Esophagus (tissue), 2 donors: ENCODE data around the gene ATP5F1D. TPM values are rescaled to one million over a fixed set of nuclear protein-coding genes. Genes with fewer than 3 reads are reported as not detected.

Experiments used
- H3K27ac ChIP-seq, 2 donors: one replicate each; pipeline ENCODE4 v1.5.1; 2013; ENCODE audit warnings: low read depth in 2 of 2, mild to moderate bottlenecking in 2 of 2, inconsistent platforms in 1 of 2, low read length in 1 of 2, moderate library complexity in 1 of 2
- H3K27me3 ChIP-seq, 2 donors: one replicate each; pipeline ENCODE4 v1.6.1; 2013; ENCODE audit warnings: low read length in 2 of 2, control low read depth in 1 of 2, mild to moderate bottlenecking in 1 of 2; ENCODE audit not compliant: insufficient read depth in 2 of 2, control insufficient read depth in 1 of 2
- H3K36me3 ChIP-seq, 2 donors: one replicate each; pipeline ENCODE4 v1.6.1; 2013; ENCODE audit warnings: low read length in 1 of 2; ENCODE audit not compliant: control insufficient read depth in 2 of 2, insufficient read depth in 2 of 2
- H3K4me1 ChIP-seq, 2 donors: one replicate each; pipeline ENCODE4 v1.6.1; 2013; ENCODE audit warnings: low read length in 1 of 2; ENCODE audit not compliant: control insufficient read depth in 2 of 2, insufficient read depth in 2 of 2
- H3K4me3 ChIP-seq, 2 donors: one replicate each; pipeline ENCODE4 v1.5.1; 2013; ENCODE audit warnings: low read length in 2 of 2, mild to moderate bottlenecking in 2 of 2, low read depth in 1 of 2, moderate library complexity in 1 of 2
- H3K9me3 ChIP-seq, 2 donors: one replicate each; pipeline ENCODE4 v1.6.1; 2013; ENCODE audit warnings: mild to moderate bottlenecking in 2 of 2, low read depth in 1 of 2, low read length in 1 of 2, moderate library complexity in 1 of 2; ENCODE audit not compliant: control insufficient read depth in 2 of 2, insufficient read depth in 1 of 2
- WGBS, 2 donors: extraction: QIAGEN DNeasy Blood & Tissue Kit; methylation state at CpG; one replicate each; pipeline ENCODE4 v1.1.7; 2013; 5-methylcytosine and 5-hydroxymethylcytosine counted together
- polyA plus RNA-seq, 2 donors: library from polyadenylated mRNA; stranded (reverse); fragments of 200-250 nt; gene quantifications; one replicate each; pipeline ENCODE4 v1.2.3, GENCODE V29; 2013
- donor health status: healthy with polysubstance abuse.
- donor health status: Bipolar disorder and iron deficiency.

ATP5F1D gene
- polyA plus RNA-seq, 2 donors: 234 to 289 TPM

GRCh38 chr19:1220477-1220930 lies 21.0 kb upstream of the ATP5F1D start:
- Histone ChIP-seq H3K9me3 (no peaks in the 10 kb centered on the region), H3K27ac (no peak overlapping the region), H3K4me3 (no peak overlapping the region), H3K4me1 (peaks cover 0 to 8% of the 10 kb centered on the region in 2 donors), H3K27me3 (no peaks in the 10 kb centered on the region), H3K36me3 (peaks cover 8 to 50% of the 10 kb centered on the region in 2 donors)
- WGBS, 2 donors: 83 to 86% methylated on average over 27 to 33 of the region's 33 CpGs

- WGBS, 2 donors: 69 to 79% methylated on average over 38 of the region's 38 CpGs
- Histone ChIP-seq H3K4me3 (no peak overlapping the region), H3K36me3 (peaks cover 8 to 58% of the 10 kb centered on the region in 2 donors), H3K27ac (no peak overlapping the region), H3K4me1 (peaks cover 0 to 5% of the 10 kb centered on the region in 2 donors), H3K9me3 (no peaks in the 10 kb centered on the region), H3K27me3 (no peaks in the 10 kb centered on the region)
Observed at GRCh38 chr19:1220976-1221903, 20.3 kb upstream of the ATP5F1D start.

- H3K27me3 ChIP-seq: no peaks in the 10 kb centered on the region
- peaks cover 0 to 1% of the 10 kb centered on the region in 2 donors for H3K4me1 ChIP-seq
- peaks cover 12 to 61% of the 10 kb centered on the region in 2 donors for H3K36me3 ChIP-seq
- H3K27ac ChIP-seq: no peak overlapping the region
- H3K9me3 ChIP-seq: no peaks in the 10 kb centered on the region
- no peak overlapping the region for H3K4me3 ChIP-seq
- WGBS, 2 donors: 88 to 90% methylated on average over 22 of the region's 22 CpGs
Observed at GRCh38 chr19:1221904-1222255, 19.7 kb upstream of the ATP5F1D start.

- Histone ChIP-seq H3K36me3 (peaks cover 12 to 65% of the 10 kb centered on the region in 2 donors), H3K4me3 (no peak overlapping the region), H3K27me3 (no peaks in the 10 kb centered on the region), H3K27ac (no peak overlapping the region), H3K9me3 (no peaks in the 10 kb centered on the region), H3K4me1 (no peaks in the 10 kb centered on the region)
- WGBS, 2 donors: 87 to 89% methylated on average over 14 of the region's 14 CpGs
Observed at GRCh38 chr19:1222394-1222793, 19.2 kb upstream of the ATP5F1D start.

- Histone ChIP-seq H3K4me3 (no peak overlapping the region), H3K27ac (no peak overlapping the region), H3K36me3 (peaks cover 16 to 72% of the 10 kb centered on the region in 2 donors), H3K27me3 (no peaks in the 10 kb centered on the region), H3K9me3 (no peaks in the 10 kb centered on the region), H3K4me1 (no peaks in the 10 kb centered on the region)
- 75 to 78% methylated on average over 43 to 48 of the region's 48 CpGs for WGBS, 2 donors
Observed at GRCh38 chr19:1223018-1223855, 18.3 kb upstream of the ATP5F1D start.

GRCh38 chr19:1224047-1224825 lies 17.3 kb upstream of the ATP5F1D start:
- H3K9me3 ChIP-seq: no peaks in the 10 kb centered on the region
- H3K27me3 ChIP-seq: no peaks in the 10 kb centered on the region
- H3K36me3 ChIP-seq: peaks cover 16 to 74% of the 10 kb centered on the region in 2 donors
- 90 to 93% methylated on average over 16 of the region's 16 CpGs for WGBS, 2 donors
- no peaks in the 10 kb centered on the region for H3K4me1 ChIP-seq
- H3K27ac ChIP-seq: no peak overlapping the region
- no peak overlapping the region for H3K4me3 ChIP-seq

GRCh38 chr19:1224847-1225246 lies 16.7 kb upstream of the ATP5F1D start:
- Histone ChIP-seq H3K27me3 (no peaks in the 10 kb centered on the region), H3K36me3 (peaks cover 16 to 72% of the 10 kb centered on the region in 2 donors), H3K9me3 (no peaks in the 10 kb centered on the region), H3K27ac (no peak overlapping the region), H3K4me1 (no peaks in the 10 kb centered on the region), H3K4me3 (no peak overlapping the region)
- WGBS, 2 donors: 88 to 92% methylated on average over 16 of the region's 16 CpGs

- H3K27me3 ChIP-seq: no peaks in the 10 kb centered on the region
- H3K27ac ChIP-seq: no peak overlapping the region
- H3K36me3 ChIP-seq: peaks cover 12 to 67% of the 10 kb centered on the region in 2 donors
- H3K4me3 ChIP-seq: no peak overlapping the region
- 85 to 86% methylated on average over 27 to 29 of the region's 29 CpGs for WGBS, 2 donors
- no peaks in the 10 kb centered on the region for H3K9me3 ChIP-seq
- H3K4me1 ChIP-seq: no peaks in the 10 kb centered on the region
Observed at GRCh38 chr19:1225440-1226226, 15.9 kb upstream of the ATP5F1D start.
